GM12878 (cell line): ENCODE measurements around the gene PSAPL1. TPM values are rescaled to one million over a fixed set of nuclear protein-coding genes. Genes with fewer than 3 reads are reported as not detected.

Experiments used
- ATAC-seq: fragments of 200-7000 bp; cut with Tn5 transposase; 3 replicates; pipeline ENCODE4 v1.9.1; 2020; ENCODE audit warnings: mild to moderate bottlenecking, moderate library complexity
- BruUV-seq: library from RNA; stranded (reverse); fragments of 400-500 nt; replicated peaks from 2 replicates; lab custom pipeline; 2021; lab: Mats Ljungman, UMichigan
- CTCF ChIA-PET: fragments of 300-600 bp; sonication (Branson Sonifier 250); formaldehyde crosslinking; extraction: SDS; loops from one replicate; lab custom pipeline; 2021; ENCODE audit warnings: inconsistent platforms; lab: Yijun Ruan, JAX
- POLR2A ChIA-PET: fragments of 350-600 bp; formaldehyde crosslinking; extraction: SDS; loops from one replicate; lab custom pipeline; 2021; ENCODE audit warnings: inconsistent platforms; lab: Charles Lee
- RAD21 ChIA-PET: fragments of 300-600 bp; sonication (Branson Sonifier 250); formaldehyde crosslinking; loops from one replicate; lab custom pipeline; 2023; ENCODE audit warnings: antibody characterized with exemption; ENCODE audit not compliant: unreplicated experiment; lab: Charles Lee
- SMC1A ChIA-PET: fragments of 300-600 bp; sonication (Branson Sonifier 250); formaldehyde crosslinking; loops from one replicate; lab custom pipeline; 2023; ENCODE audit not compliant: unreplicated experiment, uncharacterized antibody; lab: Charles Lee
- DNase-seq: peaks from one replicate; pipeline ENCODE4 v3.0.0-alpha.2; 2011; ENCODE audit warnings: low read depth, low spot score
- FAIRE-seq: peaks from 3 replicates; lab custom pipeline; 2011; peaks lifted over from hg19 to GRCh38; lab: Jason Lieb, UNC
- H2AFZ ChIP-seq: 2 replicates; pipeline ENCODE4 v1.6.0; 2011; ENCODE audit warnings: low read depth, low read length, control low read depth; ENCODE audit not compliant: control insufficient read depth
- H3K27ac ChIP-seq: 2 replicates; pipeline ENCODE4 v1.5.1; 2011; ENCODE audit warnings: control low read depth; ENCODE audit not compliant: control insufficient read depth, insufficient read depth
- H3K27me3 ChIP-seq, 2 experiments: replicated peaks in 1 of 2; 2 replicates each; pipeline versions ENCODE4 v1.6.0 to v1.6.1; 2011; ENCODE audit warnings: low read length in 1 of 2; ENCODE audit not compliant: control insufficient read depth in 2 of 2, insufficient read depth in 2 of 2
- H3K36me3 ChIP-seq, 2 experiments: 2 replicates each; pipeline ENCODE4 v1.5.1; 2011; ENCODE audit warnings: low read length in 1 of 2; ENCODE audit not compliant: control insufficient read depth in 2 of 2, insufficient read depth in 2 of 2
- H3K4me1 ChIP-seq: 2 replicates; pipeline ENCODE4 v1.6.1; 2011; ENCODE audit warnings: mild to moderate bottlenecking, low read length, moderate library complexity, mixed read lengths; ENCODE audit not compliant: control insufficient read depth, insufficient read depth
- H3K4me2 ChIP-seq: 2 replicates; pipeline ENCODE4 v1.6.0; 2011; ENCODE audit warnings: control low read depth; ENCODE audit not compliant: control insufficient read depth, insufficient read depth
- H3K4me3 ChIP-seq: fragments of 200-600 bp; sonication (generic); 2 replicates; pipeline ENCODE4 v1.5.1; 2016
- H3K79me2 ChIP-seq: 2 replicates; pipeline ENCODE4 v1.6.0; 2011; ENCODE audit warnings: low read length; ENCODE audit not compliant: control insufficient read depth, insufficient read depth
- H3K9ac ChIP-seq: 2 replicates; pipeline ENCODE4 v1.8.0; 2011; ENCODE audit warnings: low read length, control low read depth, mixed read lengths; ENCODE audit not compliant: control insufficient read depth, insufficient read depth
- H3K9me3 ChIP-seq: replicated peaks from 3 replicates; pipeline ENCODE4 v1.5.1; 2011; ENCODE audit warnings: mild to moderate bottlenecking, low read length; ENCODE audit not compliant: control insufficient read depth, insufficient read depth
- H4K20me1 ChIP-seq: 2 replicates; pipeline ENCODE4 v1.6.0; 2011; ENCODE audit not compliant: control insufficient read depth, insufficient read depth
- BRCA1 ChIP-seq: IDR thresholded peaks from 2 replicates; pipeline ENCODE4 v1.6.1; 2011; ENCODE audit warnings: low read depth, low read length, improper control_type of control experiment
- CHD1 ChIP-seq: IDR thresholded peaks from 2 replicates; pipeline ENCODE4 v1.6.1; 2012; ENCODE audit warnings: low read depth, low read length, improper control_type of control experiment
- EED ChIP-seq: sonication (generic); IDR thresholded peaks from 2 replicates; pipeline ENCODE4 v1.6.1; 2016; ENCODE audit warnings: antibody characterized with exemption, low read depth
- EGR1 ChIP-seq, 2 experiments: IDR thresholded peaks; 1 replicate in 1 of 2; 2 replicates in 1 of 2; pipeline ENCODE4 v1.6.1; 2011 to 2012; ENCODE audit warnings: low read depth in 2 of 2, low read length in 2 of 2, borderline replicate concordance in 1 of 2, mild to moderate bottlenecking in 1 of 2, moderate library complexity in 1 of 2
- ELK1 ChIP-seq: IDR thresholded peaks from 2 replicates; pipeline ENCODE4 v1.6.1; 2012; ENCODE audit warnings: low read depth, low read length, improper control_type of control experiment
- HDAC2 ChIP-seq: fragments of 200-600 bp; sonication (generic); IDR thresholded peaks from 2 replicates; pipeline ENCODE4 v1.6.1; 2017
- KDM1A ChIP-seq: fragments of 200-600 bp; sonication (generic); IDR thresholded peaks from 2 replicates; pipeline ENCODE4 v1.6.1; 2016; ENCODE audit warnings: borderline replicate concordance
- KLF5 ChIP-seq: fragments of 450-650 bp; IDR thresholded peaks from 2 replicates; pipeline ENCODE4 v1.6.1; 2014; ENCODE audit warnings: mild to moderate bottlenecking; ENCODE audit not compliant: partially characterized antibody
- RB1 ChIP-seq: fragments of 450-650 bp; formaldehyde crosslinking; IDR thresholded peaks from 2 replicates; pipeline ENCODE4 v1.6.1; 2017; ENCODE audit warnings: mild to moderate bottlenecking, borderline replicate concordance
- RUNX3 ChIP-seq: IDR thresholded peaks from 2 replicates; pipeline ENCODE4 v1.6.1; 2012; ENCODE audit warnings: low read length, inconsistent platforms
- SP1 ChIP-seq: IDR thresholded peaks from one replicate; pipeline ENCODE4 v1.6.1; 2011; ENCODE audit warnings: low read depth, low read length
- STAT1 ChIP-seq: fragments of 450-650 bp; conservative IDR thresholded peaks from 2 replicates; pipeline ENCODE4 v1.6.1; 2014; ENCODE audit warnings: antibody characterized with exemption, mild to moderate bottlenecking
- TCF12 ChIP-seq: IDR thresholded peaks from 2 replicates; pipeline ENCODE4 v1.6.1; 2011; ENCODE audit warnings: low read depth, mild to moderate bottlenecking, low read length
- TCF3 ChIP-seq: IDR thresholded peaks from 2 replicates; pipeline ENCODE4 v1.6.1; 2012; ENCODE audit warnings: low read depth, mild to moderate bottlenecking, low read length, borderline replicate concordance; ENCODE audit not compliant: insufficient read depth
- USF1 ChIP-seq: IDR thresholded peaks from 2 replicates; pipeline ENCODE4 v1.6.1; 2011; ENCODE audit warnings: borderline replicate concordance, low read depth, mild to moderate bottlenecking, moderate library complexity, mixed read lengths, low read length; ENCODE audit not compliant: insufficient read depth; ENCODE audit errors: extremely low read length
- USF2 ChIP-seq: IDR thresholded peaks from 2 replicates; pipeline ENCODE4 v1.6.1; 2011; ENCODE audit warnings: low read depth, low read length, improper control_type of control experiment, borderline replicate concordance
- WGBS: methylation state at CpG from one replicate; pipeline ENCODE4 v1.1.6; 2016; ENCODE audit warnings: low lambda C conversion rate; ENCODE audit not compliant: insufficient replicate concordance, insufficient coverage; ENCODE audit errors: missing lambda C conversion rate; 5-methylcytosine and 5-hydroxymethylcytosine counted together
- in situ Hi-C: fragments of 300-500 bp; cut with MboI; formaldehyde crosslinking; loops from 9 replicates; pipeline ENCODE4 v1.14.3; 2018; ENCODE audit warnings: mixed read lengths
- intact Hi-C: fragments of 100-400 bp; cut with micrococcal nuclease; formaldehyde crosslinking; loops from one replicate; pipeline ENCODE4 v1.14.2; 2022; ENCODE audit not compliant: unreplicated experiment
- polyA plus RNA-seq, 11 experiments: library from polyadenylated mRNA; depleted of rRNA in 4 of 11; unstranded in 6 of 11; stranded (reverse) in 5 of 11; fragments of >200 nt; fragmentation: Nextera tagmentation in 4 of 11; fragmentation: Illumina TruSeq in 1 of 11; extraction: Ambion mirVana in 4 of 11; extraction: Trizol in 1 of 11; gene quantifications; 1 replicate in 1 of 11; 2 replicates in 10 of 11; pipeline versions ENCODE4 v1.2.1 to v1.2.3, GENCODE V29; 2011 to 2016; ENCODE audit warnings: inconsistent platforms in 2 of 11, missing spikeins in 2 of 11, low read depth in 1 of 11
- total RNA-seq, 4 experiments: library from RNA; depleted of rRNA in 3 of 4; stranded (reverse); fragments of >200 nt in 3 of 4; fragmentation: Illumina TruSeq in 1 of 4; extraction: Trizol in 1 of 4; gene quantifications; 2 replicates each; pipeline versions ENCODE4 v1.2.1 to v1.2.3, GENCODE V29; 2013 to 2021
- TF ChIP-seq, protein P1 (sequence below): fragments of 450-650 bp; IDR thresholded peaks from 2 replicates; pipeline ENCODE4 v1.6.1; 2017; ENCODE audit warnings: mild to moderate bottlenecking
- TF ChIP-seq, protein P2 (sequence below): fragments of 450-650 bp; formaldehyde crosslinking; IDR thresholded peaks from 2 replicates; pipeline ENCODE4 v1.4.0; 2022; ENCODE audit warnings: mild to moderate bottlenecking, moderate library complexity

Gene PSAPL1
- total and polyA plus RNA-seq, 10 of the 15 experiments (the other 5 are each of a cell fraction or from before 2014, with no cell fraction given) = not detected

GRCh38 chr4:7383266-7383665, 51.5 kb downstream of the PSAPL1 start:
- POLR2A ChIA-PET = interaction anchor here (0.5 kb wide), 1 partner anchor 10 kb away, joined by 5 read pairs; no protein-coding TSS in a partner anchor
- SMC1A ChIA-PET = no interaction called here
- H3K9me3 ChIP-seq = peaks cover 3% of the 10 kb centered on the region; the same call in 1 of the 3 replicates
- CTCF ChIA-PET = no interaction called here
- intact Hi-C loops = no loop called here
- no peak overlapping the region for H3K4me2 ChIP-seq
- no peaks in the 10 kb centered on the region for H3K4me1 ChIP-seq
- H3K36me3 ChIP-seq = no peaks in the 10 kb centered on the region
- ATAC-seq (no peak), DNase-seq (no peak), FAIRE-seq (no peak)
- H4K20me1 ChIP-seq = no peaks in the 10 kb centered on the region
- RAD21 ChIA-PET = no interaction called here
- no TSS peak for BruUV-seq
- H3K9ac ChIP-seq = no peak overlapping the region
- no peak overlapping the region for H2AFZ ChIP-seq
- no peak overlapping the region for H3K4me3 ChIP-seq
- WGBS = 64% methylated on average over 8 of the region's 8 CpGs
- no peaks in the 10 kb centered on the region for H3K79me2 ChIP-seq
- H3K27ac ChIP-seq = no peak overlapping the region
- no peaks in the 10 kb centered on the region for H3K27me3 ChIP-seq
- in situ Hi-C loops = no loop called here
- TF ChIP-seq USF2 = no peak
- TF ChIP-seq, protein P1, sequence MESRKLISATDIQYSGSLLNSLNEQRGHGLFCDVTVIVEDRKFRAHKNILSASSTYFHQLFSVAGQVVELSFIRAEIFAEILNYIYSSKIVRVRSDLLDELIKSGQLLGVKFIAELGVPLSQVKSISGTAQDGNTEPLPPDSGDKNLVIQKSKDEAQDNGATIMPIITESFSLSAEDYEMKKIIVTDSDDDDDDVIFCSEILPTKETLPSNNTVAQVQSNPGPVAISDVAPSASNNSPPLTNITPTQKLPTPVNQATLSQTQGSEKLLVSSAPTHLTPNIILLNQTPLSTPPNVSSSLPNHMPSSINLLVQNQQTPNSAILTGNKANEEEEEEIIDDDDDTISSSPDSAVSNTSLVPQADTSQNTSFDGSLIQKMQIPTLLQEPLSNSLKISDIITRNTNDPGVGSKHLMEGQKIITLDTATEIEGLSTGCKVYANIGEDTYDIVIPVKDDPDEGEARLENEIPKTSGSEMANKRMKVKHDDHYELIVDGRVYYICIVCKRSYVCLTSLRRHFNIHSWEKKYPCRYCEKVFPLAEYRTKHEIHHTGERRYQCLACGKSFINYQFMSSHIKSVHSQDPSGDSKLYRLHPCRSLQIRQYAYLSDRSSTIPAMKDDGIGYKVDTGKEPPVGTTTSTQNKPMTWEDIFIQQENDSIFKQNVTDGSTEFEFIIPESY = no peak
- no peak for TF ChIP-seq EED
- TF ChIP-seq TCF3 = no peak
- no peak for TF ChIP-seq KLF5
- TF ChIP-seq KDM1A = no peak
- TF ChIP-seq STAT1 = no peak
- no peak for TF ChIP-seq USF1
- no peak for TF ChIP-seq CHD1
- no peak for TF ChIP-seq HDAC2
- no peak for TF ChIP-seq RB1
- no peak for TF ChIP-seq SP1
- no peak for TF ChIP-seq RUNX3
- TF ChIP-seq BRCA1 = no peak
- no peak for TF ChIP-seq EGR1 (IDR thresholded peaks at IDR 0.05; ENCODE audit: borderline replicate concordance in 1 of 2, low read depth in 2 of 2, low read length in 2 of 2)
- TF ChIP-seq TCF12 = no peak
- no peak for TF ChIP-seq ELK1
- TF ChIP-seq, protein P2, sequence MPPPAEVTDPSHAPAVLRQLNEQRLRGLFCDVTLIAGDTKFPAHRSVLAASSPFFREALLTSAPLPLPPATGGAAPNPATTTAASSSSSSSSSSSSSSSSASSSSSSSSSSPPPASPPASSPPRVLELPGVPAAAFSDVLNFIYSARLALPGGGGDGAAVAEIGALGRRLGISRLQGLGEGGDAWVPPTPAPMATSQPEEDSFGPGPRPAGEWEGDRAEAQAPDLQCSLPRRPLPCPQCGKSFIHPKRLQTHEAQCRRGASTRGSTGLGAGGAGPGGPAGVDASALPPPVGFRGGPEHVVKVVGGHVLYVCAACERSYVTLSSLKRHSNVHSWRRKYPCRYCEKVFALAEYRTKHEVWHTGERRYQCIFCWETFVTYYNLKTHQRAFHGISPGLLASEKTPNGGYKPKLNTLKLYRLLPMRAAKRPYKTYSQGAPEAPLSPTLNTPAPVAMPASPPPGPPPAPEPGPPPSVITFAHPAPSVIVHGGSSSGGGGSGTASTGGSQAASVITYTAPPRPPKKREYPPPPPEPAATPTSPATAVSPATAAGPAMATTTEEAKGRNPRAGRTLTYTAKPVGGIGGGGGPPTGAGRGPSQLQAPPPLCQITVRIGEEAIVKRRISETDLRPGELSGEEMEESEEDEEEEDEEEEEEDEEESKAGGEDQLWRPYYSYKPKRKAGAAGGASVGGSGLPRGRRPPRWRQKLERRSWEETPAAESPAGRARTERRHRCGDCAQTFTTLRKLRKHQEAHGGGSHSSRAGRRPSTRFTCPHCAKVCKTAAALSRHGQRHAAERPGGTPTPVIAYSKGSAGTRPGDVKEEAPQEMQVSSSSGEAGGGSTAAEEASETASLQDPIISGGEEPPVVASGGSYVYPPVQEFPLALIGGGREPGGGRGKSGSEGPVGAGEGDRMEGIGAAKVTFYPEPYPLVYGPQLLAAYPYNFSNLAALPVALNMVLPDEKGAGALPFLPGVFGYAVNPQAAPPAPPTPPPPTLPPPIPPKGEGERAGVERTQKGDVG (CRISPR knock-in tag) = no peak
